MM.1S (cell line): Measurements from ENCODE around the gene SPTLC3.

ENCODE experiments used
- DNase-seq: peaks from one replicate; pipeline ENCODE4 v3.0.0-alpha.2; 2015
- H2AFZ ChIP-seq: fragments of 300-600 bp; sonication (generic); 2 replicates; pipeline ENCODE4 v1.6.0; 2016; ENCODE audit warnings: antibody characterized with exemption, low read length
- H3F3A ChIP-seq: fragments of 300-600 bp; sonication (generic); 2 replicates; pipeline ENCODE4 v1.6.1; 2016; ENCODE audit warnings: mild to moderate bottlenecking, antibody characterized with exemption, low read length, moderate library complexity, mixed read lengths; ENCODE audit not compliant: insufficient read depth
- H3K27ac ChIP-seq: fragments of 300-600 bp; sonication (generic); 2 replicates; pipeline ENCODE4 v1.5.1; 2016; ENCODE audit warnings: mild to moderate bottlenecking, low read length
- H3K27me3 ChIP-seq: fragments of 300-600 bp; sonication (generic); replicated peaks from 2 replicates; pipeline ENCODE4 v1.6.0; 2016; ENCODE audit warnings: low read length; ENCODE audit not compliant: insufficient read depth
- H3K36me3 ChIP-seq: fragments of 300-600 bp; sonication (generic); replicated peaks from 2 replicates; pipeline ENCODE4 v1.6.1; 2016; ENCODE audit warnings: mild to moderate bottlenecking, low read length, mixed read lengths; ENCODE audit not compliant: insufficient read depth
- H3K4me1 ChIP-seq: fragments of 300-600 bp; sonication (generic); 2 replicates; pipeline ENCODE4 v1.6.1; 2016; ENCODE audit warnings: low read length, mixed read lengths
- H3K4me2 ChIP-seq: fragments of 300-600 bp; sonication (generic); 2 replicates; pipeline ENCODE4 v1.6.0; 2016; ENCODE audit warnings: low read depth, low read length
- H3K4me3 ChIP-seq: fragments of 300-600 bp; sonication (generic); 2 replicates; pipeline ENCODE4 v1.5.1; 2016; ENCODE audit warnings: low read length, mixed read lengths
- H3K79me2 ChIP-seq: fragments of 300-600 bp; sonication (generic); 2 replicates; pipeline ENCODE4 v1.6.1; 2016; ENCODE audit warnings: mixed run types, low read length, mixed read lengths
- H3K9ac ChIP-seq: fragments of 300-600 bp; sonication (generic); 2 replicates; pipeline ENCODE4 v1.6.1; 2016; ENCODE audit warnings: low read length, mixed read lengths
- H3K9me2 ChIP-seq: fragments of 300-600 bp; sonication (generic); replicated peaks from 2 replicates; pipeline ENCODE4 v1.6.1; 2016; ENCODE audit warnings: mild to moderate bottlenecking, low read length, mixed read lengths; ENCODE audit not compliant: insufficient read depth
- H3K9me3 ChIP-seq: fragments of 300-600 bp; sonication (generic); replicated peaks from 2 replicates; pipeline ENCODE4 v1.6.1; 2016; ENCODE audit warnings: mild to moderate bottlenecking, low read length, mixed read lengths; ENCODE audit not compliant: insufficient read depth
- H4K20me1 ChIP-seq: fragments of 300-600 bp; sonication (generic); 2 replicates; pipeline ENCODE4 v1.6.1; 2016; ENCODE audit warnings: mild to moderate bottlenecking, low read length, moderate library complexity, mixed read lengths; ENCODE audit not compliant: insufficient read depth
- EZH2 ChIP-seq: fragments of 300-600 bp; sonication (generic); optimal IDR thresholded peaks from 2 replicates; pipeline ENCODE3; 2017; ENCODE audit warnings: low read depth, mild to moderate bottlenecking, antibody characterized with exemption, low read length, mixed read lengths
- EZH2phosphoT487 ChIP-seq: fragments of 300-600 bp; sonication (generic); IDR thresholded peaks from 2 replicates; pipeline ENCODE4 v1.6.1; 2018; ENCODE audit warnings: antibody characterized with exemption, low read length
- TF ChIP-seq, protein P1 (sequence below): fragments of 300-600 bp; sonication (generic); IDR thresholded peaks from 2 replicates; pipeline ENCODE4 v1.5.1; 2016; ENCODE audit warnings: antibody characterized with exemption, low read length, mixed read lengths

The SPTLC3 gene

DNA sequence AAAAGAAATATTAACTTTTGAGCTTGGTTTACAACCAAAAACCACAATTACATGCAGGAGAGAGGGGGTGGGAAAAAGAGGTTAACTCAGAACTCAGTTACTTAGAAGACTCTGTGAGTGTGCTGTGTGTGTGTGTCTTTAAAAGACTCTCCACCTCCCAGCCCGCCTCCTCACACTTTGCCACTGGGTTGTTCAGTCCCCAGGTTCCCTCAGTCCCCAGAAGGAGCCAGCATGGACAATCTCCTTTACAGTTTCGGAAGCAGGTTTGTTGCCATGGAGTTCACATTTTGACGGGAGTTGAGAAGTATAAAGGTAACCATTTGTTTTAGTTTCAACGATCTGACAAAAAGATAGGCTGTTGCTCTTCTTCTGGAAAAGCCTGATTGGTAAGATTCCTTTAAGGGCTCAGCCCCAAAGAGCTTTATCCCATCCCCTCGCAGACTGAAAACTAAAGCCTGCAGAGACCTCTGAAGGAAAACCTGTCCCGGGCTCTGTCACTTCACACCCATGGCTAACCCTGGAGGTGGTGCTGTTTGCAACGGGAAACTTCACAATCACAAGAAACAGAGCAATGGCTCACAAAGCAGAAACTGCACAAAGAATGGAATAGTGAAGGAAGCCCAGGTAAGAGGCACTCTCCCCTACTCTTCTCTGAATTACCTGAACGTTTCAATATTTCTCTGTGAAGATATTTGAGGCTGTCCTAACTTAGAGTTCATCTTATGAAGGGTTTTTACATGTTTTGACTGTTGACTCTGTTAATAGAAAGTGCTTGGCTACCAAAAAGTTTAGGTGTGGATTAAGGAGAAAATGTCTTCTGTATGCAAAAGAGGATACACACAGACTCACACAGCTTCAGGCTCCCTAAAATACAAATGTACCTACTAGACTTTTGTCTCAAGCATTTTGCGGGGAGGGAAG lies at the start of gene SPTLC3:
SPTLC3 (plus strand) TSS at position 212 of the 921 bp plus-strand sequence; CDS start at position 508, 296 bp downstream.
- peak within 1 kb of the TSS; percentile 61 for H3K4me3 ChIP-seq
- H3K9ac ChIP-seq = peak within 1 kb of the TSS; percentile 66
- peaks cover 13% of the 10 kb centered on the region for H3K4me1 ChIP-seq
- no peaks in the 10 kb centered on the region for H3K36me3 ChIP-seq
- H3K27ac ChIP-seq = peak within 1 kb of the TSS; percentile 83
- DNase-seq = no peak
- H3K9me2 ChIP-seq = no peaks in the 10 kb centered on the region
- TF ChIP-seq EZH2 (no peak), EZH2phosphoT487 (no peak)
- TF ChIP-seq, protein P1, sequence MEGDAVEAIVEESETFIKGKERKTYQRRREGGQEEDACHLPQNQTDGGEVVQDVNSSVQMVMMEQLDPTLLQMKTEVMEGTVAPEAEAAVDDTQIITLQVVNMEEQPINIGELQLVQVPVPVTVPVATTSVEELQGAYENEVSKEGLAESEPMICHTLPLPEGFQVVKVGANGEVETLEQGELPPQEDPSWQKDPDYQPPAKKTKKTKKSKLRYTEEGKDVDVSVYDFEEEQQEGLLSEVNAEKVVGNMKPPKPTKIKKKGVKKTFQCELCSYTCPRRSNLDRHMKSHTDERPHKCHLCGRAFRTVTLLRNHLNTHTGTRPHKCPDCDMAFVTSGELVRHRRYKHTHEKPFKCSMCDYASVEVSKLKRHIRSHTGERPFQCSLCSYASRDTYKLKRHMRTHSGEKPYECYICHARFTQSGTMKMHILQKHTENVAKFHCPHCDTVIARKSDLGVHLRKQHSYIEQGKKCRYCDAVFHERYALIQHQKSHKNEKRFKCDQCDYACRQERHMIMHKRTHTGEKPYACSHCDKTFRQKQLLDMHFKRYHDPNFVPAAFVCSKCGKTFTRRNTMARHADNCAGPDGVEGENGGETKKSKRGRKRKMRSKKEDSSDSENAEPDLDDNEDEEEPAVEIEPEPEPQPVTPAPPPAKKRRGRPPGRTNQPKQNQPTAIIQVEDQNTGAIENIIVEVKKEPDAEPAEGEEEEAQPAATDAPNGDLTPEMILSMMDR = 0 out of 2 replicates have a peak, but pooled peaks have one; percentile 21
- no peaks in the 10 kb centered on the region for H3K9me3 ChIP-seq
- H3F3A ChIP-seq = peaks cover 12% of the 10 kb centered on the region
- H3K79me2 ChIP-seq = no peaks in the 10 kb centered on the region
- H4K20me1 ChIP-seq = no peaks in the 10 kb centered on the region
- H3K27me3 ChIP-seq = no peaks in the 10 kb centered on the region
- H2AFZ ChIP-seq = peak within 1 kb of the TSS; percentile 69
- H3K4me2 ChIP-seq = peak within 1 kb of the TSS; percentile 87

DNA sequence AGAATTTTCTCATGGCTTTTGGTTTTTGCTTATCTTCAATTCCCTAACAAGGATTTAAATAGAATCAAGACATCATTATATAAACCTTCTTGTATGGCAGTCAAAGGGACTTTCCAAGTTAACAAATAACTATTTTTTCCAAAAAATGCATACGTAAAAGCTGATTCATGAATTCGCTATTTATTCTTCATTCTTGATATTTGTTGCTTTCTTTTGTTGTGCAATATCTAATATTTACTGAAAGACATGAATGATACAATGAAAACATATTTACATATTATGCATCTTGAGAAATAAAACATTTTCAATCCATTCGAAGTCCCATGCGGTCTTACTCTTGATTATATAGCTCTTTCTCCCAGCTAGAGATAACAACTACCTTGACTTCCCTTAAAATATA lies 47.0 kb upstream of the SPTLC3 start:
- H3K9ac ChIP-seq = no peak overlapping the region
- H3K4me1 ChIP-seq = no peaks in the 10 kb centered on the region
- no peaks in the 10 kb centered on the region for H3K36me3 ChIP-seq
- H3K27ac ChIP-seq = no peak overlapping the region
- H2AFZ ChIP-seq = no peak overlapping the region
- no peaks in the 10 kb centered on the region for H3K79me2 ChIP-seq
- no peaks in the 10 kb centered on the region for H3K27me3 ChIP-seq
- H3F3A ChIP-seq = no peaks in the 10 kb centered on the region
- H4K20me1 ChIP-seq = no peaks in the 10 kb centered on the region
- H3K9me2 ChIP-seq = no peaks in the 10 kb centered on the region
- no peaks in the 10 kb centered on the region for H3K9me3 ChIP-seq
- H3K4me3 ChIP-seq = no peak overlapping the region
- DNase-seq = no peak
- TF ChIP-seq, protein P1 = no peak
- TF ChIP-seq EZH2 = no peak
- TF ChIP-seq EZH2phosphoT487 = no peak
- no peak overlapping the region for H3K4me2 ChIP-seq

DNA sequence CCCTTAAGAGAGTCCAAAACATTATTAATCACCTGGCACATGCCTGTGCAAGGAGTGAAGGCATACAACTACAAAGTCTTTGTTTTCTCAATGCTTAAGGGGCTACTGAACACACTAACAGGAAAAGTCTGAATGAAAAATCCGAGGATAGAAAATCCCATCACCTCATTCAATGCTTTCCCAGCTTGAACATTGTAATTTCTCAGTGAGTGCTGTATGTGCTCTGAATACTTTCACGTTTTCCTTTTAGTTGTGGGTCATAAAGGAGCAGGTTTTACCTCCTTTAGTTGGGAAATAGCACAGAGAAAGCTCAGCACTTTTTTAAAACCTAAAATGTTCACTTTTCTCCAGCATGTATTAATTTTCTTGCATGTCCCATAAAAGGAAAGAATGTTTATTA lies 45.9 kb upstream of the SPTLC3 start:
- H3K9me2 ChIP-seq = no peaks in the 10 kb centered on the region
- no peaks in the 10 kb centered on the region for H3K4me1 ChIP-seq
- no peak overlapping the region for H3K27ac ChIP-seq
- no peaks in the 10 kb centered on the region for H4K20me1 ChIP-seq
- no peak for DNase-seq
- H3K79me2 ChIP-seq = no peaks in the 10 kb centered on the region
- no peak overlapping the region for H3K4me2 ChIP-seq
- no peaks in the 10 kb centered on the region for H3K27me3 ChIP-seq
- H3K4me3 ChIP-seq = no peak overlapping the region
- H2AFZ ChIP-seq = no peak overlapping the region
- TF ChIP-seq EZH2phosphoT487 (no peak), EZH2 (no peak)
- TF ChIP-seq, protein P1 = no peak
- H3K9me3 ChIP-seq = no peaks in the 10 kb centered on the region
- H3K9ac ChIP-seq = no peak overlapping the region
- no peaks in the 10 kb centered on the region for H3K36me3 ChIP-seq
- H3F3A ChIP-seq = no peaks in the 10 kb centered on the region
